ENCODE measurements around the gene UNC119.

- no peak for TF ChIP-seq POLR2AphosphoS5 (IDR thresholded peaks at IDR 0.05; ENCODE audit: borderline replicate concordance, low read depth, low read length)
- TF ChIP-seq EZH2 (IDR thresholded peaks at IDR 0.05) = no peak
These were observed 22.1 kb upstream of the UNC119 start for GRCh38 chr17:28574526-28574925.

Data from SK-N-MC (cell line).